Measurements from ENCODE around the gene CRP.
A peak's percentile ranks its signal among the peaks of the same experiment; 100 is the strongest.

CRP gene

DNA sequence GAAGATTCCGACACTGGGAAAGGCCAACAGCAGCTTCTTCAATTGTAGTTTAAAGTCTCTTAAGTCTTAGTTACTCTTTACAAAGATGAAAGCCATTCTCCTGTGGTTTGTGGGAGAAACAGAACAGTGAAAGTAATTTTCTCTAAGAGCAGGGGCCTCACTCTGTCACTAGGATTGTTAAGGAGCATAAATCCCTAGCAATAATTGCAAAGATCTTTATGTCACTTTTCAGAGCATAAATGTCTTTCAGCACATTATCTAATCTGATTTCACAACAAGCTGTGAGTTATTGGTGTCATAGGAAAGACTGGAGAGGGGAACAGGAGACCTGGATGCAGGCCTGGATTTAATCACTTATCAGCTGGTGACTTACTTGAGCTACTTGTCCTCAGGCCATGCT lies 34.0 kb upstream of the CRP start:
- Histone ChIP-seq H3K79me2 (ENCODE audit: insufficient read depth, low read length) (no peaks in the 10 kb centered on the region), H4K20me1 (ENCODE audit: insufficient read depth, low read length, poor library complexity, severe bottlenecking) (no peaks in the 10 kb centered on the region), H3K4me1 (ENCODE audit: insufficient read depth, low read length, poor library complexity, severe bottlenecking) (peaks cover 57% of the 10 kb centered on the region), H3K27me3 (ENCODE audit: insufficient read depth, low read length, poor library complexity, severe bottlenecking) (no peaks in the 10 kb centered on the region), H3K9me3 (ENCODE audit: insufficient read depth, low read depth, low read length) (no peaks in the 10 kb centered on the region), H3K36me3 (ENCODE audit: insufficient read depth, low read length) (no peaks in the 10 kb centered on the region), H3K4me3 (ENCODE audit: low read length, poor library complexity, severe bottlenecking) (no peak overlapping the region), H3K9ac (ENCODE audit: low read depth, low read length, poor library complexity, severe bottlenecking) (no peak overlapping the region), H3K9me2 (replicated peaks; ENCODE audit: low read depth, low read length) (no peaks in the 10 kb centered on the region), H2AFZ (ENCODE audit: low read length) (no peak overlapping the region), H3F3A (ENCODE audit: low read depth) (peaks cover 11% of the 10 kb centered on the region), H3K4me2 (ENCODE audit: low read depth, low read length, poor library complexity, severe bottlenecking) (no peak overlapping the region)
- TF ChIP-seq CTCF (conservative IDR thresholded peaks at IDR 0.05; ENCODE audit: low read length) (no peak), EZH2phosphoT487 (IDR thresholded peaks at IDR 0.05; ENCODE audit: borderline replicate concordance) (no peak)

DNA sequence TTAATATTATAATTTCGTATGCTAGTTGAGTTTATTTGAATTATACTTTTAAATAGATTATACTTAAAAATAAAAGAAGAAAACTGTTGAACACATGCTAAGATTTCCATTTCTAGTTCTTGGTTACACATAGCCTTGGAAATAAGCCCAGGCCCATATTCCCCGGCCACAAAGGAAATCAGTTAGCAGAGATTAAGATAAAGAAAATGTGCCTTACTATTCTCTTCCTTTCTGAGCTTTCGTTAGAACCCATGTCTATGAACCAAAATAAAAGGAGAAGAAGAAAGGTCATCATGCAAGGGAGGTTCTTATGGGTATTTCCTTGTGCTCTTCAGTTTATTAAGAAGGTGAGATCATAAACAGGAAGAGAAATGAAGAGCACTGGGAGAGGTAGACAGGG lies 32.3 kb upstream of the CRP start:
- Histone ChIP-seq H3K9ac (ENCODE audit: low read depth, low read length, poor library complexity, severe bottlenecking) (peak overlapping the region; percentile 37), H3K9me2 (replicated peaks; ENCODE audit: low read depth, low read length) (no peaks in the 10 kb centered on the region), H3K4me1 (ENCODE audit: insufficient read depth, low read length, poor library complexity, severe bottlenecking) (peaks cover 51% of the 10 kb centered on the region), H3K4me3 (ENCODE audit: low read length, poor library complexity, severe bottlenecking) (peak overlapping the region; percentile 36), H3F3A (ENCODE audit: low read depth) (peaks cover 11% of the 10 kb centered on the region), H3K9me3 (ENCODE audit: insufficient read depth, low read depth, low read length) (no peaks in the 10 kb centered on the region), H3K27me3 (ENCODE audit: insufficient read depth, low read length, poor library complexity, severe bottlenecking) (no peaks in the 10 kb centered on the region), H3K4me2 (ENCODE audit: low read depth, low read length, poor library complexity, severe bottlenecking) (peak overlapping the region; percentile 58), H3K36me3 (ENCODE audit: insufficient read depth, low read length) (no peaks in the 10 kb centered on the region), H3K79me2 (ENCODE audit: insufficient read depth, low read length) (no peaks in the 10 kb centered on the region), H2AFZ (ENCODE audit: low read length) (0 out of 2 replicates have a peak overlapping the region, but pooled peaks have one; percentile 34), H4K20me1 (ENCODE audit: insufficient read depth, low read length, poor library complexity, severe bottlenecking) (no peaks in the 10 kb centered on the region)
- TF ChIP-seq EZH2phosphoT487 (IDR thresholded peaks at IDR 0.05; ENCODE audit: borderline replicate concordance) = no peak

GRCh38 chr1:159743651-159744410 lies 29.4 kb upstream of the CRP start:
- H3K4me3 ChIP-seq (ENCODE audit: low read length, poor library complexity, severe bottlenecking) = no peak overlapping the region
- H3K36me3 ChIP-seq (ENCODE audit: insufficient read depth, low read length) = no peaks in the 10 kb centered on the region
- H3K9me2 ChIP-seq (replicated peaks; ENCODE audit: low read depth, low read length) = no peaks in the 10 kb centered on the region
- H3F3A ChIP-seq (ENCODE audit: low read depth) = peaks cover 11% of the 10 kb centered on the region
- peak overlapping the region; percentile 10 for H3K4me2 ChIP-seq (ENCODE audit: low read depth, low read length, poor library complexity, severe bottlenecking)
- no peak for TF ChIP-seq EZH2phosphoT487 (IDR thresholded peaks at IDR 0.05; ENCODE audit: borderline replicate concordance)
- no peak for TF ChIP-seq CTCF (conservative IDR thresholded peaks at IDR 0.05; ENCODE audit: low read length)
- peaks cover 36% of the 10 kb centered on the region for H3K4me1 ChIP-seq (ENCODE audit: insufficient read depth, low read length, poor library complexity, severe bottlenecking)
- no peaks in the 10 kb centered on the region for H3K27me3 ChIP-seq (ENCODE audit: insufficient read depth, low read length, poor library complexity, severe bottlenecking)
- no peak overlapping the region for H2AFZ ChIP-seq (ENCODE audit: low read length)
- no peak overlapping the region for H3K9ac ChIP-seq (ENCODE audit: low read depth, low read length, poor library complexity, severe bottlenecking)
- H3K9me3 ChIP-seq (ENCODE audit: insufficient read depth, low read depth, low read length) = no peaks in the 10 kb centered on the region
- no peaks in the 10 kb centered on the region for H4K20me1 ChIP-seq (ENCODE audit: insufficient read depth, low read length, poor library complexity, severe bottlenecking)
- H3K79me2 ChIP-seq (ENCODE audit: insufficient read depth, low read length) = no peaks in the 10 kb centered on the region

Data from Loucy (cell line).